DOHH2 (cell line): ENCODE results near the gene FAM32A.

Experiments
- H3F3A ChIP-seq: fragments of 200-600 bp; sonication (generic), shearing (Covaris generic); 2 replicates; pipeline ENCODE4 v1.6.0; 2016; ENCODE audit warnings: antibody characterized with exemption, mild to moderate bottlenecking; ENCODE audit not compliant: control insufficient read depth, insufficient read depth
- H3K27ac ChIP-seq: fragments of 200-600 bp; sonication (generic); 2 replicates; pipeline ENCODE4 v1.5.1; 2014; ENCODE audit warnings: low read depth, mild to moderate bottlenecking, low read length, moderate library complexity
- H3K27me3 ChIP-seq: fragments of 200-600 bp; sonication (generic); 2 replicates; pipeline ENCODE4 v1.6.1; 2014; ENCODE audit warnings: mild to moderate bottlenecking, low read length, mixed read lengths; ENCODE audit not compliant: control insufficient read depth
- H3K36me3 ChIP-seq: fragments of 200-600 bp; sonication (generic); 2 replicates; pipeline ENCODE4 v1.6.1; 2014; ENCODE audit warnings: mild to moderate bottlenecking, low read length, moderate library complexity, mixed read lengths; ENCODE audit not compliant: control insufficient read depth
- H3K4me1 ChIP-seq: fragments of 200-600 bp; sonication (generic); 2 replicates; pipeline ENCODE4 v1.6.1; 2014; ENCODE audit warnings: mild to moderate bottlenecking, low read length, mixed read lengths; ENCODE audit not compliant: control insufficient read depth
- H3K4me2 ChIP-seq: fragments of 200-600 bp; sonication (generic); 2 replicates; pipeline ENCODE4 v1.6.0; 2014; ENCODE audit warnings: mild to moderate bottlenecking, low read length, moderate library complexity
- H3K4me3 ChIP-seq: fragments of 200-600 bp; sonication (generic); 2 replicates; pipeline ENCODE4 v1.5.1; 2014; ENCODE audit warnings: mild to moderate bottlenecking, low read length, mixed read lengths
- H3K79me2 ChIP-seq: fragments of 200-600 bp; sonication (generic); 2 replicates; pipeline ENCODE4 v1.6.1; 2014; ENCODE audit warnings: mild to moderate bottlenecking, low read length, mixed read lengths; ENCODE audit not compliant: control insufficient read depth
- H3K9me2 ChIP-seq: fragments of 200-600 bp; sonication (generic); replicated peaks from 2 replicates; pipeline ENCODE4 v1.6.1; 2014; ENCODE audit warnings: mild to moderate bottlenecking, low read length, mixed read lengths; ENCODE audit not compliant: control insufficient read depth
- H3K9me3 ChIP-seq: fragments of 200-600 bp; sonication (generic); 2 replicates; pipeline ENCODE4 v1.6.1; 2014; ENCODE audit warnings: antibody characterized with exemption, low read length, mixed read lengths; ENCODE audit not compliant: control insufficient read depth, insufficient read depth
- H4K20me1 ChIP-seq: fragments of 200-600 bp; sonication (generic); 2 replicates; pipeline ENCODE4 v1.6.0; 2014; ENCODE audit warnings: low read depth, mild to moderate bottlenecking, antibody characterized with exemption, low read length, moderate library complexity; ENCODE audit not compliant: control insufficient read depth, insufficient read depth
- CTCF ChIP-seq: fragments of 200-600 bp; sonication (generic); IDR thresholded peaks from one replicate; pipeline ENCODE4 v1.5.1; 2014; ENCODE audit warnings: antibody characterized with exemption, mild to moderate bottlenecking, low read depth, low read length; ENCODE audit not compliant: poor library complexity, severe bottlenecking
- EZH2phosphoT487 ChIP-seq: fragments of 200-600 bp; sonication (generic); IDR thresholded peaks from 2 replicates; pipeline ENCODE4 v1.6.1; 2017; ENCODE audit warnings: borderline replicate concordance, mild to moderate bottlenecking, antibody characterized with exemption, low read length, moderate library complexity, mixed read lengths

Gene FAM32A

GRCh38 chr19:16205205-16206045 is 20.2 kb downstream of the FAM32A start:
- Histone ChIP-seq H3K27ac (no peak overlapping the region), H3K36me3 (peaks cover 70% of the 10 kb centered on the region), H3K9me3 (no peaks in the 10 kb centered on the region), H3K9me2 (no peaks in the 10 kb centered on the region), H3F3A (no peaks in the 10 kb centered on the region), H3K4me1 (no peaks in the 10 kb centered on the region), H3K79me2 (peaks cover 20% of the 10 kb centered on the region), H4K20me1 (no peaks in the 10 kb centered on the region), H3K27me3 (no peaks in the 10 kb centered on the region), H3K4me2 (no peak overlapping the region), H3K4me3 (no peak overlapping the region)
- no peak for TF ChIP-seq EZH2phosphoT487
- TF ChIP-seq CTCF, result no peak

GRCh38 chr19:16206046-16206605 is 20.9 kb downstream of the FAM32A start:
- Histone ChIP-seq H4K20me1 (no peaks in the 10 kb centered on the region), H3K4me3 (no peak overlapping the region), H3K9me2 (no peaks in the 10 kb centered on the region), H3K9me3 (no peaks in the 10 kb centered on the region), H3F3A (no peaks in the 10 kb centered on the region), H3K79me2 (peaks cover 13% of the 10 kb centered on the region), H3K27me3 (no peaks in the 10 kb centered on the region), H3K27ac (no peak overlapping the region), H3K4me1 (no peaks in the 10 kb centered on the region), H3K36me3 (peaks cover 72% of the 10 kb centered on the region), H3K4me2 (no peak overlapping the region)
- TF ChIP-seq CTCF, result no peak
- no peak for TF ChIP-seq EZH2phosphoT487

- no peaks in the 10 kb centered on the region for H3K9me3 ChIP-seq
- TF ChIP-seq CTCF (no peak), EZH2phosphoT487 (no peak)
- no peaks in the 10 kb centered on the region for H3K4me1 ChIP-seq
- peaks cover 16% of the 10 kb centered on the region for H3K79me2 ChIP-seq
- H3K36me3 ChIP-seq, result peaks cover 77% of the 10 kb centered on the region
- H3K4me2 ChIP-seq, result no peak overlapping the region
- H4K20me1 ChIP-seq, result no peaks in the 10 kb centered on the region
- H3F3A ChIP-seq, result no peaks in the 10 kb centered on the region
- H3K4me3 ChIP-seq, result no peak overlapping the region
- H3K9me2 ChIP-seq, result no peaks in the 10 kb centered on the region
- no peaks in the 10 kb centered on the region for H3K27me3 ChIP-seq
- no peak overlapping the region for H3K27ac ChIP-seq
These were observed 21.4 kb downstream of the FAM32A start for GRCh38 chr19:16206637-16207036.
